ENCODE data around the gene PELO.

The PELO gene

GRCh38 chr5:52759331-52759730 is 28.4 kb upstream of the PELO start:
- Histone ChIP-seq H3K27ac (no peak overlapping the region), H3K4me3 (no peak overlapping the region)
- TF ChIP-seq, protein P1, sequence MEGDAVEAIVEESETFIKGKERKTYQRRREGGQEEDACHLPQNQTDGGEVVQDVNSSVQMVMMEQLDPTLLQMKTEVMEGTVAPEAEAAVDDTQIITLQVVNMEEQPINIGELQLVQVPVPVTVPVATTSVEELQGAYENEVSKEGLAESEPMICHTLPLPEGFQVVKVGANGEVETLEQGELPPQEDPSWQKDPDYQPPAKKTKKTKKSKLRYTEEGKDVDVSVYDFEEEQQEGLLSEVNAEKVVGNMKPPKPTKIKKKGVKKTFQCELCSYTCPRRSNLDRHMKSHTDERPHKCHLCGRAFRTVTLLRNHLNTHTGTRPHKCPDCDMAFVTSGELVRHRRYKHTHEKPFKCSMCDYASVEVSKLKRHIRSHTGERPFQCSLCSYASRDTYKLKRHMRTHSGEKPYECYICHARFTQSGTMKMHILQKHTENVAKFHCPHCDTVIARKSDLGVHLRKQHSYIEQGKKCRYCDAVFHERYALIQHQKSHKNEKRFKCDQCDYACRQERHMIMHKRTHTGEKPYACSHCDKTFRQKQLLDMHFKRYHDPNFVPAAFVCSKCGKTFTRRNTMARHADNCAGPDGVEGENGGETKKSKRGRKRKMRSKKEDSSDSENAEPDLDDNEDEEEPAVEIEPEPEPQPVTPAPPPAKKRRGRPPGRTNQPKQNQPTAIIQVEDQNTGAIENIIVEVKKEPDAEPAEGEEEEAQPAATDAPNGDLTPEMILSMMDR (IDR thresholded peaks at IDR 0.05) = no peak
- no peak for DNase-seq (ENCODE audit: low spot score)

GRCh38 chr5:52760695-52761366 is 26.9 kb upstream of the PELO start:
- H3K4me3 ChIP-seq = no peak overlapping the region
- no peak for DNase-seq (ENCODE audit: low spot score)
- H3K27ac ChIP-seq = no peak overlapping the region
- TF ChIP-seq, protein P1 (IDR thresholded peaks at IDR 0.05) = no peak

- TF ChIP-seq, protein P1 (IDR thresholded peaks at IDR 0.05) = no peak
- Histone ChIP-seq H3K27ac (no peak overlapping the region), H3K4me3 (no peak overlapping the region)
- no peak for DNase-seq (ENCODE audit: low spot score)
Observed at GRCh38 chr5:52767217-52767743, 20.4 kb upstream of the PELO start.

DNA sequence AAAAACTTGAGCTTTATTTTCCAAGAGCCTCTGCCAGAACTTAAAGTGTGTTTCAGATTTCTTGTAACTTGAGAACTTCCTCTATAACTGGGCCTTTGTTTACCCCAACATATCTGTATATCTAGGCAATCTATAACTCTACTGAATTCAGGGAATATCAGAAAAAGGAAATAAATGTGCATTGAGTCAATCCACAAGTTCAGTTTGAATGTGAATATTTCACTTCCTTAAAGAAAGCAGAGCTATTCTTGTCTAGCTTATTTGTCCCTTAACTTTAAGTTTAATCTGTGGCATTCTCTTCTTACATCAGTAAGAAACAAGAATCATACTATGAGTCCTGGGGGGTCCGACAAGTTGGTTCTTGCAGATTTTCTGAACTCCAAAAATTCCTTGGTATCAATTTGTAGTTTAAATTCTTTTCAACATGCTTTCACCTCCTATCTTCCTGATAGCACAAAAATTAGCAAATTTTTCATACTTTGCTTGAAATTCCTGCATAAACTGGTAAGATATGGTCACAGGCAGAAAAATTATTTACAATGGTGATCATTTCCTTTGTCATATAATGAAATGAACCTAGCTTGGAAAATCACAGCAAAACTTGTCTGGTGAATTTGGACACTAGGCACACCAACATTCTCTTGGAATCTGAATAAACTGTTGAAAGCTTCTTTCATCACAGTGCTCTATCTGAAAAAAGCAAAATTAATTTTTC is 19.8 kb upstream of the PELO start:
- TF ChIP-seq, protein P1 (IDR thresholded peaks at IDR 0.05) = no peak
- H3K4me3 ChIP-seq = no peak overlapping the region
- H3K27ac ChIP-seq = no peak overlapping the region
- no peak for DNase-seq (ENCODE audit: low spot score)

GRCh38 chr5:52769061-52769460 is 18.7 kb upstream of the PELO start:
- no peak for DNase-seq (ENCODE audit: low spot score)
- H3K27ac ChIP-seq = no peak overlapping the region
- TF ChIP-seq, protein P1 (IDR thresholded peaks at IDR 0.05) = no peak
- no peak overlapping the region for H3K4me3 ChIP-seq

DNA sequence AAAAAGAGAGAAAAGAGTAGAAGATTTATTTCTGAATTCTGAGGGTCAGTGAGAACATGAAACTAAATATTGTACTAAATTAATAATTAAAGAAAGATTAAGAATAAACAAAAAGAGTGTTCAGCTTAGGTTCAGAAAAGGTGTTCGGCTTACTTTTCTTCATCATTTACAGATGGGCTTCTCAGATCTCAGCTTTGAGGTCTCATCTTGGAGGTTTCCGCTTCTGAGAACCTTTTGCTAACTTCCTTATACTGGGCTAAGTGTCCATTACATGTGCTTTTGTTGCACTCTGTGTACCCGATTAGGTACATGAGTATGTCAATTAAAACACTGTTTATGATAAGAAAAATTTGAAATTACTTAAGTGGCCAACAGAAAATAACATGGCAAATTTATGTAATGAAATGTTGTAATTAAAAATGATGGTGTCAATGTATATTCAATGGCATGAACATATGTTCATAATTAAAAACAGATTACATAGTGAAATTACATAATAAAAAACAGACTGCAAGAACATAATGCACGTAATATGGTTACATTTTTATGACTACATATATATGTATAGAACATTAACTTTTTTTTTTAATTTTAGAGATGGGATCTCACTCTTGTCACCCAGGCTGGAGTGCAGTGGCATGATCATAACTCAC is 17.3 kb upstream of the PELO start:
- H3K27ac ChIP-seq = no peak overlapping the region
- TF ChIP-seq, protein P1 (IDR thresholded peaks at IDR 0.05) = no peak
- DNase-seq (ENCODE audit: low spot score) = no peak
- H3K4me3 ChIP-seq = no peak overlapping the region
